HEK293T (cell line): ENCODE results near the gene SNIP1.

ENCODE experiments used
- CTCF ChIA-PET: fragments of 350-600 bp; formaldehyde crosslinking; extraction: SDS; loops from one replicate; lab custom pipeline; 2021; ENCODE audit warnings: antibody characterized with exemption, inconsistent platforms; lab: Yijun Ruan, JAX
- POLR2A ChIA-PET: fragments of 350-600 bp; formaldehyde crosslinking; extraction: SDS; loops from one replicate; lab custom pipeline; 2020; ENCODE audit warnings: antibody characterized with exemption, inconsistent platforms; lab: Yijun Ruan, JAX
- DNase-seq: peaks from one replicate; pipeline ENCODE4 v3.0.0; 2012; ENCODE audit warnings: mixed read lengths; ENCODE audit errors: extremely low spot score
- ARNT ChIP-seq: fragments of 450-650 bp; IDR thresholded peaks from 2 replicates; pipeline ENCODE4 v1.6.1; 2017; ENCODE audit warnings: mild to moderate bottlenecking
- BHLHE40 ChIP-seq: fragments of 450-650 bp; IDR thresholded peaks from 2 replicates; pipeline ENCODE4 v1.6.1; 2016; ENCODE audit warnings: mild to moderate bottlenecking, moderate library complexity, borderline replicate concordance
- CTBP1 ChIP-seq: fragments of 450-650 bp; IDR thresholded peaks from 2 replicates; pipeline ENCODE4 v1.6.1; 2016; ENCODE audit warnings: borderline replicate concordance
- ELF4 ChIP-seq: fragments of 450-650 bp; IDR thresholded peaks from 2 replicates; pipeline ENCODE4 v1.6.1; 2017; ENCODE audit warnings: antibody characterized with exemption
- FOXK2 ChIP-seq: fragments of 450-650 bp; IDR thresholded peaks from 2 replicates; pipeline ENCODE4 v1.6.1; 2016; ENCODE audit warnings: mild to moderate bottlenecking
- FOXM1 ChIP-seq: fragments of 450-650 bp; IDR thresholded peaks from 2 replicates; pipeline ENCODE4 v1.6.1; 2017; ENCODE audit warnings: mild to moderate bottlenecking, borderline replicate concordance
- NFRKB ChIP-seq: fragments of 450-650 bp; IDR thresholded peaks from 2 replicates; pipeline ENCODE4 v1.6.1; 2016; ENCODE audit warnings: mild to moderate bottlenecking, moderate library complexity
- SP1 ChIP-seq: fragments of 450-650 bp; IDR thresholded peaks from 2 replicates; pipeline ENCODE4 v1.6.1; 2017
- SUZ12 ChIP-seq: fragments of 450-650 bp; IDR thresholded peaks from 2 replicates; pipeline ENCODE4 v1.6.1; 2016; ENCODE audit warnings: mild to moderate bottlenecking

Gene SNIP1

GRCh38 chr1:37485902-37486679, 68.0 kb downstream of the SNIP1 start:
- TF ChIP-seq ARNT (no peak), FOXM1 (no peak), NFRKB (no peak), ELF4 (no peak), CTBP1 (no peak), FOXK2 (no peak), BHLHE40 (no peak), SP1 (no peak), SUZ12 (no peak)
- ChIA-PET POLR2A (interaction anchor here (1.7 to 2.4 kb wide), 2 partner anchors 11 kb away, joined by 8 to 11 read pairs; partner anchors contain the start of gene ZC3H12A), CTCF (interaction anchor here (0.6 to 2.1 kb wide), 5 partner anchors 9 to 40 kb away, joined by 3 to 11 read pairs (median 5); partner anchors contain the start of gene ZC3H12A)
- no peak for DNase-seq
